K562 (cell line): Measurements from ENCODE around the gene ATP8A1. TPM values are rescaled to one million over a fixed set of nuclear protein-coding genes. Genes with fewer than 3 reads are reported as not detected.

Experiments
- ATAC-seq: fragments of 200-7000 bp; cut with Tn5 transposase; 3 replicates; pipeline ENCODE4 v1.9.1; 2020; ENCODE audit warnings: moderate library complexity
- BruUV-seq: library from RNA; stranded (reverse); fragments of 400-500 nt; replicated peaks from 2 replicates; lab custom pipeline; 2021; lab: Mats Ljungman, UMichigan
- CTCF ChIA-PET: fragments of 300-600 bp; formaldehyde crosslinking; extraction: SDS; loops from one replicate; lab custom pipeline; 2021; ENCODE audit warnings: low intra/inter-chr PET ratio; lab: Yijun Ruan, JAX
- POLR2A ChIA-PET: fragments of 300-600, 350-650 bp; sonication (Branson Sonifier 250); formaldehyde crosslinking; extraction: SDS; loops from one replicate; lab custom pipeline; 2021; ENCODE audit warnings: antibody characterized with exemption, inconsistent platforms; lab: Yijun Ruan, JAX
- DNase-seq, 4 experiments: peaks; one replicate each; pipeline versions ENCODE4 v3.0.0 to v3.0.0-alpha.2; 2011 to 2018; ENCODE audit warnings: low spot score in 3 of 4, mixed read lengths in 3 of 4; ENCODE audit errors: extremely low read depth in 1 of 4
- FAIRE-seq: peaks from 2 replicates; lab custom pipeline; 2011; peaks lifted over from hg19 to GRCh38; lab: Jason Lieb, UNC
- H2AFZ ChIP-seq: 2 replicates; pipeline ENCODE4 v1.6.0; 2011; ENCODE audit warnings: low read depth, low read length, control low read depth, inconsistent platforms
- H3K27ac ChIP-seq: fragments of 200-600 bp; 3 replicates; pipeline ENCODE4 v1.8.0; 2011; ENCODE audit warnings: low read depth, mild to moderate bottlenecking, control low read depth, inconsistent platforms, low read length, moderate library complexity, mixed read lengths; ENCODE audit errors: extremely low read depth
- H3K27me3 ChIP-seq, 2 experiments: fragments of 300-600 bp in 1 of 2; 2 replicates in 1 of 2; 3 replicates in 1 of 2; pipeline versions ENCODE4 v1.6.0 to v1.8.0; 2011; ENCODE audit warnings: inconsistent platforms in 2 of 2, low read length in 2 of 2, mild to moderate bottlenecking in 1 of 2, mixed read lengths in 1 of 2, moderate library complexity in 1 of 2; ENCODE audit not compliant: control insufficient read depth in 2 of 2, insufficient read depth in 2 of 2
- H3K36me3 ChIP-seq: fragments of 300-600 bp; 3 replicates; pipeline ENCODE4 v1.8.0; 2011; ENCODE audit warnings: mild to moderate bottlenecking, low read length, inconsistent platforms; ENCODE audit not compliant: control insufficient read depth, insufficient read depth
- H3K4me1 ChIP-seq, 2 experiments: fragments of 200-600 bp in 1 of 2; replicated peaks in 1 of 2; 2 replicates in 1 of 2; 3 replicates in 1 of 2; pipeline versions ENCODE4 v1.5.1 to v1.8.0; 2011; ENCODE audit warnings: inconsistent platforms in 2 of 2, low read length in 2 of 2, mild to moderate bottlenecking in 1 of 2, mixed read lengths in 1 of 2, moderate library complexity in 1 of 2; ENCODE audit not compliant: control insufficient read depth in 2 of 2, insufficient read depth in 2 of 2
- H3K4me2 ChIP-seq: 2 replicates; pipeline ENCODE4 v1.6.1; 2011; ENCODE audit warnings: low read length, control low read depth, inconsistent platforms, mixed read lengths; ENCODE audit not compliant: insufficient read depth
- H3K4me3 ChIP-seq: fragments of 200-600 bp; sonication (generic), shearing (Covaris generic); 2 replicates; pipeline ENCODE4 v1.5.1; 2016; ENCODE audit warnings: control low read depth, inconsistent platforms
- H3K79me2 ChIP-seq: fragments of 200-600 bp; 3 replicates; pipeline ENCODE4 v1.8.0; 2011; ENCODE audit warnings: low read length, inconsistent platforms; ENCODE audit not compliant: control insufficient read depth, insufficient read depth
- H3K9ac ChIP-seq, 2 experiments: 2 replicates each; pipeline versions ENCODE4 v1.6.0 to v1.6.1; 2011; ENCODE audit warnings: low read depth in 2 of 2, low read length in 2 of 2, control low read depth in 1 of 2, inconsistent platforms in 1 of 2, mild to moderate bottlenecking in 1 of 2, mixed read lengths in 1 of 2; ENCODE audit not compliant: insufficient read depth in 1 of 2
- H3K9me1 ChIP-seq: one replicate; pipeline ENCODE4 v1.6.0; 2011; ENCODE audit warnings: inconsistent platforms, mild to moderate bottlenecking, low read length, moderate library complexity; ENCODE audit not compliant: control insufficient read depth, insufficient read depth
- H3K9me3 ChIP-seq: replicated peaks from 2 replicates; pipeline ENCODE4 v1.5.1; 2011; ENCODE audit warnings: low read depth, low read length, inconsistent platforms; ENCODE audit not compliant: control insufficient read depth, insufficient read depth
- H4K20me1 ChIP-seq: replicated peaks from 2 replicates; pipeline ENCODE4 v1.6.1; 2011; ENCODE audit warnings: low read length, inconsistent platforms, mixed read lengths; ENCODE audit not compliant: control insufficient read depth, insufficient read depth
- NEUROD1 ChIP-seq: fragments of 150-350 bp; IDR thresholded peaks from 2 replicates; pipeline ENCODE4 v1.6.1; 2014; ENCODE audit warnings: borderline replicate concordance, low read length, low read depth; ENCODE audit not compliant: partially characterized antibody
- NR0B1 ChIP-seq: fragments of 450-650 bp; IDR thresholded peaks from one replicate; pipeline ENCODE4 v1.6.1; 2018; ENCODE audit warnings: mild to moderate bottlenecking, moderate library complexity; ENCODE audit not compliant: partially characterized antibody
- NR4A1 ChIP-seq, 2 experiments: fragments of 250-450 bp in 1 of 2; fragments of 450-650 bp in 1 of 2; sonication (Bioruptor Pico) in 1 of 2; IDR thresholded peaks; 2 replicates each; pipeline versions ENCODE4 v1.4.0 to v1.6.1; 2016 to 2020; ENCODE audit warnings: mild to moderate bottlenecking in 2 of 2, missing compliant biosample characterization in 1 of 2, missing genetic modification characterization in 1 of 2, moderate library complexity in 1 of 2
- PURB ChIP-seq: sonication (generic); formaldehyde crosslinking; IDR thresholded peaks from 2 replicates; pipeline ENCODE4 v1.9.0; 2021; ENCODE audit warnings: low read depth, mild to moderate bottlenecking, missing genetic modification reagents
- RBM39 ChIP-seq: fragments of 200-400 bp; formaldehyde crosslinking; optimal IDR thresholded peaks from 2 replicates; pipeline ENCODE3; 2018; ENCODE audit warnings: low read depth, low read length
- RFX7 ChIP-seq: fragments of 250-450 bp; sonication (Bioruptor Pico); IDR thresholded peaks from 2 replicates; pipeline ENCODE4 v1.5.1; 2021; ENCODE audit warnings: mild to moderate bottlenecking
- THRB ChIP-seq: fragments of 450-650 bp; formaldehyde crosslinking; conservative IDR thresholded peaks from 2 replicates; pipeline ENCODE4 v1.4.0; 2022; ENCODE audit warnings: mild to moderate bottlenecking, missing genetic modification characterization
- ZMIZ1 ChIP-seq, 2 experiments: fragments of 150-350 bp in 1 of 2; IDR thresholded peaks; 2 replicates each; pipeline ENCODE4 v1.6.1; 2012 to 2016; ENCODE audit warnings: low read depth in 2 of 2, low read length in 2 of 2, mild to moderate bottlenecking in 1 of 2, moderate library complexity in 1 of 2
- WGBS: fragments of 100-300 bp; shearing (Covaris generic); methylation state at CpG from one replicate; pipeline ENCODE4 v1.1.6; 2016; ENCODE audit warnings: low coverage, mixed read lengths; ENCODE audit not compliant: insufficient coverage; ENCODE audit errors: missing lambda C conversion rate; 5-methylcytosine and 5-hydroxymethylcytosine counted together
- in situ Hi-C: fragments of 300-500 bp; cut with MboI; formaldehyde crosslinking; loops from 4 replicates; pipeline ENCODE4 v1.15.0; 2018; ENCODE audit warnings: inconsistent platforms, mixed read lengths
- intact Hi-C: fragments of 100-400 bp; cut with micrococcal nuclease; formaldehyde crosslinking; loops from 2 replicates; pipeline ENCODE4 v1.14.2; 2022
- polyA plus RNA-seq, 8 experiments: library from polyadenylated mRNA; depleted of rRNA in 4 of 8; stranded (reverse) in 5 of 8; unstranded in 3 of 8; fragments of >200 nt; fragmentation: Nextera tagmentation in 2 of 8; fragmentation: Illumina TruSeq in 1 of 8; extraction: Ambion mirVana in 2 of 8; extraction: Trizol in 1 of 8; gene quantifications; 2 replicates each; pipeline versions ENCODE4 v1.2.1 to v1.2.3, GENCODE V29; 2011 to 2014; ENCODE audit warnings: inconsistent platforms in 1 of 8, missing spikeins in 1 of 8
- total RNA-seq, 7 experiments: library from RNA; depleted of rRNA in 6 of 7; stranded (reverse); fragments of >200 nt in 6 of 7; fragmentation: Illumina TruSeq in 2 of 7; extraction: Trizol in 2 of 7; gene quantifications; 2 replicates each; pipeline versions ENCODE4 v1.2.1 to v1.2.3, GENCODE V29; 2011 to 2021; ENCODE audit warnings: low replicate concordance in 1 of 7

Gene ATP8A1
- total and polyA plus RNA-seq, 9 of the 15 experiments (the other 6 are each of a cell fraction or from before 2014, with no cell fraction given) = 0.05 to 0.29 (median 0.07) TPM; not detected in 2

- no peaks in the 10 kb centered on the region for H3K9me1 ChIP-seq
- intact Hi-C loops (no loop called here), in situ Hi-C loops (no loop called here)
- ChIA-PET POLR2A (no interaction called here), CTCF (no interaction called here)
- H3K36me3 ChIP-seq = no peaks in the 10 kb centered on the region
- H3K27ac ChIP-seq = no peak overlapping the region
- no peaks in the 10 kb centered on the region for H3K27me3 ChIP-seq
- FAIRE-seq = no peak
- no peak for DNase-seq
- no peak for ATAC-seq
- H3K9me3 ChIP-seq = no peaks in the 10 kb centered on the region
- H3K79me2 ChIP-seq = no peaks in the 10 kb centered on the region
- BruUV-seq = no TSS peak
- H3K4me3 ChIP-seq = no peak overlapping the region
- H4K20me1 ChIP-seq = no peaks in the 10 kb centered on the region
- no peak overlapping the region for H3K4me2 ChIP-seq
- no peaks in the 10 kb centered on the region for H3K4me1 ChIP-seq
- H3K9ac ChIP-seq = no peak overlapping the region
- TF ChIP-seq NR0B1 (no peak), RBM39 (no peak), PURB (CRISPR knock-in tag) (no peak), NEUROD1 (no peak), NR4A1 (CRISPR knock-in tag; IDR thresholded peaks at IDR 0.05) (no peak), NR4A1 (tag; IDR thresholded peaks at IDR 0.05) (no peak), THRB (no peak), RFX7 (no peak), ZMIZ1 (IDR thresholded peaks at IDR 0.05; ENCODE audit: low read depth in 2 of 2, low read length in 2 of 2) (no peak)
- 0% methylated on average over 3 of the region's 3 CpGs for WGBS
- H2AFZ ChIP-seq = no peak overlapping the region
These were observed 123.9 kb downstream of the ATP8A1 start for GRCh38 chr4:42533042-42533441.
